Measurements from ENCODE around the gene CAAP1. TPM values are rescaled to one million over a fixed set of nuclear protein-coding genes. Genes with fewer than 3 reads are reported as not detected.

The CAAP1 gene
- polyA plus RNA-seq, 3 donors from 2014 or later, result 14.5 to 16.7 (median 16.7) TPM

DNA sequence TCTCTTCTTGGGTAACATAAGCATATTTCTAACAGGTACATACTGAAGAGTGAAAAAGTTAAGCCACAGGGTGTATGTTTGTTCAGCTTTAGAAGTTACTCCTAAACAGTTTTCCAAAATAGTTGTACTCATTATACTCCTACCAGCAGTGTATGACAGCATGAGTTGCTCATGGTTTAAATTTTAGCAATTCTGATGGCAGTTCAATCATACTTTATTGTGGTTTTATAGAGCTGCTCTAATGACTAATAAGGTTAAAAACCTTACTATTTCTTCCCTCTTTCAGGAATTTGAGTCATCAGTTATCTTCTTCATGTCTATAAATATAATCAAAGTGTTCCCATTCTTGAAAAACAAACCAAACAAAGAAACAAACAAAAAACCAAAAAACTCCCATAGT, 81.5 kb downstream of the CAAP1 start:
- no peak overlapping the region for H3K27ac Mint-ChIP-seq
- peaks cover 0 to 16% (median under 1%) of the 10 kb centered on the region in 6 donors for H3K9me3 Mint-ChIP-seq
- no peaks in the 10 kb centered on the region for H3K36me3 Mint-ChIP-seq
- DNase-seq, result no peak
- H3K27me3 Mint-ChIP-seq (ENCODE audit: low read depth in 3 of 3), result peaks cover 2 to 6% (median 2%) of the 10 kb centered on the region in 3 donors
- H3K4me1 Mint-ChIP-seq, result no peaks in the 10 kb centered on the region
- no peak overlapping the region for H3K4me3 Mint-ChIP-seq

DNA sequence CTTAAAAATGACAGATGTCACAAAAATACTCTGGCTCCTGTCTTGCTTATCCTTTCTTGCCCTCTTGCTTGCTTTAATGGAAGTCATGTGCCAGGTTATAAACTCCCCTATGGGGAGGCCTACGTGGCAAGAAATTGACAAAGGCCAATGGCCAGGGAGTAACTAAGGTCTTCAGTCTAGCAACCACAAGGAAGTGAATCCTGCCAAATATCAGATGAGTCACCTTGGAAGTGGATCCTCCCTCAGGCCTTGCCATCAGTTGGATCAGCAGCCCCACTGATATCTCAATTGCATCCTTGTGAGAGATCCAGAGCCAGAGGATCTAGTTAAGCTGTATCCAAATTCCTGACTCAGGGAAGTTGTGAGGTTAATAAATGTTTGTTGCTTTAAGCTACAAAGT, 82.8 kb downstream of the CAAP1 start:
- H3K27me3 Mint-ChIP-seq (ENCODE audit: low read depth in 3 of 3), result peaks cover 0 to 6% (median 2%) of the 10 kb centered on the region in 3 donors
- no peaks in the 10 kb centered on the region for H3K36me3 Mint-ChIP-seq
- no peaks in the 10 kb centered on the region for H3K4me1 Mint-ChIP-seq
- no peak overlapping the region for H3K4me3 Mint-ChIP-seq
- H3K27ac Mint-ChIP-seq, result no peak overlapping the region
- H3K9me3 Mint-ChIP-seq, result peaks cover 0 to 16% (median under 1%) of the 10 kb centered on the region in 6 donors
- DNase-seq, result no peak

DNA sequence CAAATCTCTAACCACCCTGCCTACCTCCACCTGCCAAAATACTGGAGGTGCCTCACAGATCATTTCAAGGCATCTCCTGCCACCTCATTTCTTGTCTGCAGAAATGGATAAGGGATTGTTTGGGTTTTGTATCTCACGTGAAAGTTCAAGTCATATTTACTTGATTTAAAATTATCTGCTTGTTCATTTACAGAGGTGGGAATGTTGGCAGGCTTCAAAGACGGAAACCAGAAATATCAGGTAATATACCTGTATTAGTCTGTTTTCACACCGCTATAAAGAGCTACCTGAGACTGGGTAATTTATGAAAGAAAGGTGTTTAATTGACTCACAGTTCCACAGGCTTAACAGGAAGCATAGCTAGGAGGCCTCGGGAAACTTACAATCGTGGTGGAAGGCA, 85.4 kb downstream of the CAAP1 start:
- no peak for DNase-seq

DNA sequence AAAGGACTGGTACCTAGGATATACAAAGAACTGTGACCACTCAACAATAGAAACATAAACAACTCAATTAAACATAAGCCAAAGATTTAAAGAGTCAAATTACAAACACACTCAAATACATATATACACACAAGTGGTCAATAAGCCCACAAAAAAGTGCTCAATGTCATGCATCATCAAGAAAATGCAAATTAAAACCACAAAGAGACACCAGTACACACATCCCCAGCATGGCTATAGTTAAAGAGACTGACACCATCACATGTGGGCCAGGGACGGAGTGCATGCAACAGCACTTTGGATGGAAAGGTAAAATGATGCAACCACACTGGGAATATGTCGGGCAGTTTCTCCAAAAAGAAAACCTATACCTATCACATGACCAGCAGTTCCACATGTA, 89.7 kb downstream of the CAAP1 start:
- Mint-ChIP-seq H3K27me3 (ENCODE audit: low read depth in 3 of 3) (peaks cover 0 to 2% (median 2%) of the 10 kb centered on the region in 3 donors), H3K9me3 (no peaks in the 10 kb centered on the region), H3K4me1 (no peaks in the 10 kb centered on the region), H3K36me3 (no peaks in the 10 kb centered on the region), H3K27ac (no peak overlapping the region), H3K4me3 (no peak overlapping the region)
- no peak for DNase-seq

More for the DNA sequence above, 85.4 kb downstream of the CAAP1 start:
- Mint-ChIP-seq H3K27me3 (ENCODE audit: low read depth in 3 of 3) (peaks cover 0 to 6% (median 2%) of the 10 kb centered on the region in 3 donors), H3K27ac (no peak overlapping the region), H3K4me1 (no peaks in the 10 kb centered on the region), H3K9me3 (peaks cover 0 to 13% (median under 1%) of the 10 kb centered on the region in 6 donors), H3K36me3 (no peaks in the 10 kb centered on the region), H3K4me3 (no peak overlapping the region)

DNA sequence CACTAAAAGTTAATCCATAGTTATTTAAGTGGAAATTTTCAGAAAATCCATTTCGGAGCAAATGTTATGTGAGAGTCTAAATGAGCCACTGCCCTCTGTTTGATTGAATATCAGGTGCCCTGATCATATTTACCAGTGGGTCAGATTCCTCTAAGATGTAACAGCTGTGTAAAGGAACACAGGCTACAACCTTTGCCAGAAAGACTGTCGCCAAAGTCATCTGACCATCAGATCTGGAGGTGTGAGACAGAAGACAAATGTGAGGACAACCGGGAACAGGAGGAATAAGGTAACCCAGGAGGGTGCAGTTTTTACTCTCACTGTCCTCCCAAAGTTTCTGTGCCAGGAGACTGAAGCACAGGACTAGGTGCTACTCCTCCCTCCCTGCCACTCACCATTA, 90.8 kb downstream of the CAAP1 start:
- H3K27ac Mint-ChIP-seq, result no peak overlapping the region
- no peaks in the 10 kb centered on the region for H3K4me1 Mint-ChIP-seq
- no peak for DNase-seq
- no peaks in the 10 kb centered on the region for H3K36me3 Mint-ChIP-seq
- H3K27me3 Mint-ChIP-seq (ENCODE audit: low read depth in 3 of 3), result no peaks in the 10 kb centered on the region
- H3K9me3 Mint-ChIP-seq, result no peaks in the 10 kb centered on the region
- H3K4me3 Mint-ChIP-seq, result no peak overlapping the region

DNA sequence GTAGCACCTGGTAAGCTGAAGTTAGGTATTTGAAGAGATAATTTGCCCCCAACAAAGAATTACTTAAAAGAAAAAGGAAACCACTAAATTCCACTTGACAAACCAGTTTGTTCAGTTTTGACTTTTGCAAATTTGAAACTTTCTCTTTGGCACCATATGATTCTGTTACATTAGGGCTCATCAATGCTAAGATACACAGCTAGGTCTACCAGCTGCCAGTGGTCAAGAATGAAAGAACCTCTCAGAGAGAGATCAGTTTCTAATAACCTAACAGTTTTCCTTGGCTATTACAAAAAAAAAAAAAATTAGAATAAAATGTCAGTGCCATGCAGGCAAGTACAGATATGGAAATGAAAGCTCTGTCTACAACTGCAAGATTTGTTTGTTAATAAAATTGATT, 92.3 kb downstream of the CAAP1 start:
- H3K27ac Mint-ChIP-seq, result no peak overlapping the region
- H3K4me1 Mint-ChIP-seq, result no peaks in the 10 kb centered on the region
- no peak for DNase-seq
- no peaks in the 10 kb centered on the region for H3K36me3 Mint-ChIP-seq
- no peaks in the 10 kb centered on the region for H3K27me3 Mint-ChIP-seq (ENCODE audit: low read depth in 3 of 3)
- H3K9me3 Mint-ChIP-seq, result peaks cover 0 to 2% (median 0%) of the 10 kb centered on the region in 6 donors
- H3K4me3 Mint-ChIP-seq, result no peak overlapping the region

DNA sequence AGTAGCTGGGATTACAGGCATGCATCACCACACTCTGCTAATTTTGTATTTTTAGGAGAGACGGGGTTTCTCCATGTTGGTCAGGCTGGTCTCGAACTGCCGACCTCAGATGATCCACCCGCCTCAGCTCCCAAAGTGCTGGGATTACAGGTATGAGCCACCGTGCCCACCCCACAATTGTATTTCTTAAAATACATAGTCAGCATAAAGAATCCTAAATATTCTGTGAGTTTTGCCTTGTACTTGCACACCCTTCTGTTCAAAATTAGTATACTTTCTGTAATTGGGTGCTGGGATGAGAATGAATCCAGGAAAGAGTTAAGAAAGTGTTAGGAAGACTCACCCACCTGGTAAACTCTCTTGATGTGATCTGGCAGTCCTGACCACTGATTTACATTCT, 101.3 kb downstream of the CAAP1 start:
- no peak for DNase-seq
- peaks cover 0 to 2% (median 0%) of the 10 kb centered on the region in 3 donors for H3K27me3 Mint-ChIP-seq (ENCODE audit: low read depth in 3 of 3)
- H3K36me3 Mint-ChIP-seq, result no peaks in the 10 kb centered on the region
- no peak overlapping the region for H3K27ac Mint-ChIP-seq
- peaks cover 0 to 10% (median 2%) of the 10 kb centered on the region in 6 donors for H3K9me3 Mint-ChIP-seq
- H3K4me1 Mint-ChIP-seq, result no peaks in the 10 kb centered on the region
- H3K4me3 Mint-ChIP-seq, result no peak overlapping the region

Other genes starting within 250 kb of the CAAP1 start
- 10 to 100 TPM; 11.4 to 26.5 (median 24.2) TPM for gene PLAA, start 54.4 kb upstream of the CAAP1 start, polyA plus RNA-seq
- gene IFT74, start 63.6 kb upstream of the CAAP1 start, polyA plus RNA-seq, result 1 to 10 TPM; 4.3 to 9.7 (median 4.6) TPM
- gene LRRC19, start 112.9 kb upstream of the CAAP1 start, polyA plus RNA-seq, result under 1 TPM in 2 of 3 donors, not detected in 1; 0.12 to 0.34 TPM
- not detected for gene TEK, start 216.4 kb upstream of the CAAP1 start, polyA plus RNA-seq